ENCODE measurements around the gene MTX2.

MTX2 gene

DNA sequence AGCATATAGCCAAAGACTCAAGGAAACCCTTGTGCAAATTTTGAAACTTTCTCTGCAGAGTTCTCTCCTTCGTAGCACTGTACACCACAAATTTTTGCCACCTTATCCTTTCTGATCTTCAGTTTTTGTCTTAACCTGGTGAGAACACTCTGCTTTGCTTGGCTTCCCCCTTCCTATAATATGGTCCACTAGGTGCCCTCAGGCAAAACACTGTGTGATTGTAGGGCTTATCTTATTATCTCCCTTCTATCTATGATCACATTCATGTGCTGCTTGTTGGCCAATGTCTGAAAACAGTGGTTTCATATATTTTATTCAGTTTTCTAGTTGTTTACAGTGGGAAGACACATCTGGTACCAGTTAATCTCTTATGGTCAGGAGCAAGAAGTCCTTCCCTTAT, 111.1 kb downstream of the MTX2 start:
- DNase-seq, result no peak

DNA sequence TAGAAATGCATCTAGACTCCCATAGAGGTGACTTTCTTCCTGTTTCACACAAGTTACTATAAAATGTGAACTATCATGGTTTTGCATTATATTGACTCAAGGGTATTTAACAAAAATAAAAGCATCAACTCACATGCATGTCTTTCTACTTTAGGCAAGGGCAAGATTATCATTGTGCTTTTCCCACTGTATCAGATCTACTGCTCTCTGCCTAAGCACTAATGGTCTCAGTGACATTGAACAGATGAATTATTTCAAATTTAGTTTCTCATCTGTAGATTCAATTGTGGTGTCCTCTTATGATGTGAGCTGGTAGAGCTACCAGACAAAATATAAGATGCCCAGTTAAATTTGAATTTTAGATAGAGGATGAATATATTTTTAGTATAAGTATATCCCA, 113.9 kb downstream of the MTX2 start:
- DNase-seq, result no peak

DNA sequence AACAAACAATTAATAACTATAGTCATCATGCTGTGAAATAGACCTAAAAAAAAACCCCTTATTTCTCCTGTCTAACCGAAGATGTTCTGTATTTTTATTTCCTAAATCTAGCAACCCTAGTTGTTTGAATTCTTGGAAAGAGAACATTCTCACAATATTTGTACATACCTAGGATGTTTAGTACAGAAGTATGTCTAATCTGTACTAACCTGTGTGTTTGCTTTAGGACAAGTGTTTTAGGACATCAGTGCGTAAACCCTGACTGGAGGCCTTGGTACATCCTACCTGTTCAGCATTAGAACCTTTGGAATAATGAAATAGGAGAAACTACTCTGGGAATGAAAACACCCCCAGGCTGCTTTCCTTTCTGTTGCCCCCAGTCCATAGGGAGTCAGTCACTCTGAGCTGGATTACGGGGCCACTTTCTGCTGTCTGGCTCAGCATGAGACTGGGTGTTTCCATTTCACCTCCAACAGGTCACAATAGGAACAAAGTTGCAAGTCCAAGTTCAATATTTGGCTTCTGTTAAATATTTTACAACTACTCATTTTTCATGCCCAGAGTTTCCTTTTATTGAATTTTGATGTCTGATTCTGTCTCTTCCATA, 114.7 kb downstream of the MTX2 start:
- DNase-seq, result no peak

DNA sequence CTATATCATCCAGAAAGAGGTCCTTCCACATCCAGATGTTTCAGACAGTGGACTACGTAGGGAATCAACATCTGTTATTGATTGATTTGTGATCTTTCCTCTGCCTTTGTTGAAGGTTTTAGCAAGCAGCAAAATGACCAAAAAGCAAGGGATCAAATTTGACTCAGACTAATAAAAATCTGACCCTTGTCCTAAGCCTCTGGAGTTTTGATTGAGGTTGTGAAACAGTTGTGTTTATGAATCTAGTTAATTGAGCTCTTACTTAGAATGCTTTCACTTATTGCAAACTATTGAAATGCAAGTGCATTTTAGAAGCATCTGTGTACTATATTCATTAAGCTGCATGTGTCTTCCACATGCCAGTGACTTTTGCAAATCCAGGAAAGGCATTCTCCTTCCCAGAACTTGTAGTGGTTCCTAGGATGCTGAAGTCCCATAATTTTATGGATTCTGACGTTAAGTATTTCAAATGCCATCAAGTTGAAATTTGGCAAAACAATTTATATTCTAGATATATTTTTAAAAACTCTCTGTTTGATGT, 116.0 kb downstream of the MTX2 start:
- DNase-seq, result no peak

DNA sequence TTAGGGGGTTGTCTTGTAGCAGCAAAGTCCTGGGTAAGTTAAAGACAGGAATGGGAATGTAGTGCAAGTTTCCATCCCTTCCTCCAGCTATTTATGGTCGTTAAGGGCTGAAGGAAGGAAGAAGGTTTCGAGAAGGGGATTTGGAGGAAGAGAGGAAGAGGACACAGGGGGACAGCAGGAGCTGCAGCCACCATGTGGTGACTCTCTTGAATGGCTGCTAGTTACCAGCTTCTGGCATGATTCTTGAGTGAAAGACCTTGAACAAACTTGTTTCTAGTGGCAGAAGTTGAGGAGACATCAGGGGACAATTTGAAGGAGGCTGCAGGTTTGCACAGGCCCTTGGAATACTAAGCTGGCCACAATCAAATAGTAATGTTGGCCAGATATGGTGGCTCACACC, 116.6 kb downstream of the MTX2 start:
- DNase-seq, result peak; percentile 6
